HL-60 (cell line): Measurements from ENCODE around the gene ANTXR1.

Experiments
- CTCF ChIP-seq: IDR thresholded peaks from one replicate; pipeline ENCODE4 v1.5.1; 2011; ENCODE audit warnings: low read length, control low read depth, inconsistent platforms; ENCODE audit not compliant: insufficient read depth
- GABPA ChIP-seq: IDR thresholded peaks from 2 replicates; pipeline ENCODE4 v1.6.1; 2012; ENCODE audit warnings: low read depth
- POLR2AphosphoS5 ChIP-seq: IDR thresholded peaks from 2 replicates; pipeline ENCODE4 v1.6.1; 2012; ENCODE audit warnings: low read depth
- REST ChIP-seq: IDR thresholded peaks from 2 replicates; pipeline ENCODE4 v1.6.1; 2012; ENCODE audit warnings: low read depth; ENCODE audit not compliant: insufficient replicate concordance
- SPI1 ChIP-seq: IDR thresholded peaks from 2 replicates; pipeline ENCODE4 v1.6.1; 2012; ENCODE audit warnings: low read depth, mild to moderate bottlenecking, borderline replicate concordance

DNA sequence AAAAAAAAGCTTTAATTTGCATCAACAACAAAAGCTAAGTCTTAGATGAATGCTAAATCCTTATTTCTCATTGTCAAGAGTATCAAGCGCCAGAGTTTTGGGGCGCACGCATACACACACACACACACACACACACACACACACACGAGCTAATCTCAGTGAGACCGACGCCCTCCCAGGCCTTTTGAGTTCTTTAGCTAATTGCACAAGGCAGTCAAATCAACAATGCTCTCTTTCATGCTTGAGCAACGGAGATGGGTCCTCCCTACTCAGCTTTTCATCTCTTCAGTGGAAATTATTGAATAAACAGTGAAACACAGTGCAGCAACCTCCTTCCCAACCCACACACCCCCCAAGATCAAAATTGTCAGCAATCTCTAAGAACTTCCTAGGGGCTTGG lies 19.3 kb upstream of the ANTXR1 start:
- TF ChIP-seq CTCF, result no peak
- TF ChIP-seq REST, result no peak
- TF ChIP-seq GABPA, result no peak
- TF ChIP-seq SPI1, result no peak
- no peak for TF ChIP-seq POLR2AphosphoS5
